Liver (tissue), 9 donors: ENCODE data around the gene DNAJB11. TPM values are rescaled to one million over a fixed set of nuclear protein-coding genes. Genes with fewer than 3 reads are reported as not detected.
"Not testable (repeated sequence)": the region's sequence is repeated elsewhere in the genome, so short reads cannot be mapped to it uniquely, and the experiment has no call there.

Source experiments
- DNase-seq: peaks from one replicate; pipeline ENCODE4 v3.0.0-alpha.2; 2017; ENCODE audit warnings: low spot score
- H3K27ac ChIP-seq, 2 donors: one replicate each; pipeline ENCODE4 v1.7.0; 2013; ENCODE audit warnings: inconsistent platforms in 2 of 2, low read length in 2 of 2, control low read depth in 1 of 2, low read depth in 1 of 2, mild to moderate bottlenecking in 1 of 2
- H3K27me3 ChIP-seq, 4 donors: one replicate each; pipeline versions ENCODE4 v1.6.1 to v1.7.0; 2013; ENCODE audit warnings: low read length in 3 of 4, inconsistent platforms in 1 of 4, mild to moderate bottlenecking in 1 of 4, moderate library complexity in 1 of 4; ENCODE audit not compliant: control insufficient read depth in 4 of 4, insufficient read depth in 4 of 4
- H3K36me3 ChIP-seq, 4 donors: one replicate each; pipeline versions ENCODE4 v1.6.1 to v1.7.0; 2013; ENCODE audit warnings: low read length in 3 of 4, mild to moderate bottlenecking in 3 of 4, low read depth in 1 of 4, moderate library complexity in 1 of 4; ENCODE audit not compliant: control insufficient read depth in 4 of 4, insufficient read depth in 3 of 4
- H3K4me1 ChIP-seq, 4 donors: one replicate each; pipeline versions ENCODE4 v1.6.1 to v1.7.0; 2013; ENCODE audit warnings: low read length in 3 of 4, mild to moderate bottlenecking in 3 of 4, moderate library complexity in 1 of 4; ENCODE audit not compliant: control insufficient read depth in 4 of 4, insufficient read depth in 4 of 4
- H3K4me3 ChIP-seq, 3 donors: one replicate each; pipeline versions ENCODE4 v1.6.1 to v1.7.0; 2013; ENCODE audit warnings: low read length in 3 of 3, control low read depth in 1 of 3, low read depth in 1 of 3, mild to moderate bottlenecking in 1 of 3
- H3K9ac ChIP-seq, 2 donors: one replicate each; pipeline ENCODE4 v1.7.0; 2013; ENCODE audit warnings: low read length in 2 of 2, mild to moderate bottlenecking in 2 of 2, moderate library complexity in 2 of 2, control low read depth in 1 of 2, low read depth in 1 of 2
- H3K9me3 ChIP-seq, 4 donors: one replicate each; pipeline versions ENCODE4 v1.6.1 to v1.7.0; 2013; ENCODE audit warnings: low read length in 3 of 4; ENCODE audit not compliant: control insufficient read depth in 4 of 4
- ATF3 ChIP-seq: IDR thresholded peaks from 2 replicates; pipeline ENCODE4 v1.6.1; 2016; ENCODE audit warnings: antibody characterized with exemption
- FOXA1 ChIP-seq: IDR thresholded peaks from 2 replicates; pipeline ENCODE4 v1.6.1; 2016; ENCODE audit warnings: antibody characterized with exemption
- FOXA2 ChIP-seq: IDR thresholded peaks from 2 replicates; pipeline ENCODE4 v1.6.1; 2016; ENCODE audit warnings: antibody characterized with exemption
- GABPA ChIP-seq, 2 donors: IDR thresholded peaks in 1 of 2; conservative IDR thresholded peaks in 1 of 2; 2 replicates each; pipeline ENCODE4 v1.6.1; 2016; ENCODE audit warnings: antibody characterized with exemption in 2 of 2, mild to moderate bottlenecking in 1 of 2, moderate library complexity in 1 of 2
- HNF4A ChIP-seq, 2 donors: conservative IDR thresholded peaks; 2 replicates each; pipeline ENCODE4 v1.6.1; 2016; ENCODE audit warnings: antibody characterized with exemption in 2 of 2, mild to moderate bottlenecking in 2 of 2
- JUND ChIP-seq, 2 donors: IDR thresholded peaks; 2 replicates each; pipeline ENCODE4 v1.6.1; 2016; ENCODE audit warnings: antibody characterized with exemption in 2 of 2
- MAX ChIP-seq: IDR thresholded peaks from 2 replicates; pipeline ENCODE4 v1.6.1; 2016; ENCODE audit warnings: antibody characterized with exemption
- RAD21 ChIP-seq, 2 donors: IDR thresholded peaks; 2 replicates each; pipeline ENCODE4 v1.6.1; 2016; ENCODE audit warnings: antibody characterized with exemption in 2 of 2, mild to moderate bottlenecking in 2 of 2
- REST ChIP-seq: IDR thresholded peaks from 2 replicates; pipeline ENCODE4 v1.6.1; 2016; ENCODE audit warnings: antibody characterized with exemption, mild to moderate bottlenecking
- RXRA ChIP-seq, 2 donors: IDR thresholded peaks; 2 replicates each; pipeline ENCODE4 v1.6.1; 2017 to 2018; ENCODE audit warnings: antibody characterized with exemption in 2 of 2, mild to moderate bottlenecking in 1 of 2
- SP1 ChIP-seq: IDR thresholded peaks from 2 replicates; pipeline ENCODE4 v1.6.1; 2018; ENCODE audit warnings: antibody characterized with exemption, mild to moderate bottlenecking
- TAF1 ChIP-seq: conservative IDR thresholded peaks from 2 replicates; pipeline ENCODE4 v1.6.1; 2016; ENCODE audit warnings: antibody characterized with exemption, mild to moderate bottlenecking
- YY1 ChIP-seq: IDR thresholded peaks from 2 replicates; pipeline ENCODE4 v1.6.1; 2016; ENCODE audit warnings: antibody characterized with exemption, mild to moderate bottlenecking
- WGBS: extraction: QIAGEN DNeasy Blood & Tissue Kit; methylation state at CpG from one replicate; pipeline ENCODE4 v1.1.7; 2013; 5-methylcytosine and 5-hydroxymethylcytosine counted together
- polyA plus RNA-seq, 2 donors: library from polyadenylated mRNA; stranded (reverse) in 1 of 2; unstranded in 1 of 2; fragments of 200-250 nt in 1 of 2; fragments of >200 nt in 1 of 2; fragmentation: Nextera tagmentation in 1 of 2; extraction: Ambion mirVana in 1 of 2; gene quantifications; one replicate each; pipeline versions ENCODE4 v1.2.1 to v1.2.3, GENCODE V29; 2013 to 2015
- total RNA-seq, 2 donors: library from RNA; depleted of rRNA; stranded (reverse); fragments of >200 nt; gene quantifications; one replicate each; pipeline ENCODE4 v1.2.3, GENCODE V29; 2014
- TF ChIP-seq, protein P1 (sequence below): fragments of 150-350 bp; IDR thresholded peaks from 2 replicates; pipeline ENCODE4 v1.5.1; 2017; ENCODE audit warnings: improper control_type of control experiment, low read depth, low read length; ENCODE audit not compliant: missing input control
- donor health status: healthy.
- donor health status: healthy.
- donor health status: healthy.
- donor health status: healthy.
- donor health status: healthy.

Gene DNAJB11
- total and polyA plus RNA-seq, 4 donors: 30.2 to 101 (median 56.0) TPM

- TF ChIP-seq HNF4A (conservative IDR thresholded peaks at IDR 0.05): no peak
- TF ChIP-seq MAX: no peak
Observed at GRCh38 chr3:186526256-186526606, 44.3 kb upstream of the DNAJB11 start (continued).

DNA sequence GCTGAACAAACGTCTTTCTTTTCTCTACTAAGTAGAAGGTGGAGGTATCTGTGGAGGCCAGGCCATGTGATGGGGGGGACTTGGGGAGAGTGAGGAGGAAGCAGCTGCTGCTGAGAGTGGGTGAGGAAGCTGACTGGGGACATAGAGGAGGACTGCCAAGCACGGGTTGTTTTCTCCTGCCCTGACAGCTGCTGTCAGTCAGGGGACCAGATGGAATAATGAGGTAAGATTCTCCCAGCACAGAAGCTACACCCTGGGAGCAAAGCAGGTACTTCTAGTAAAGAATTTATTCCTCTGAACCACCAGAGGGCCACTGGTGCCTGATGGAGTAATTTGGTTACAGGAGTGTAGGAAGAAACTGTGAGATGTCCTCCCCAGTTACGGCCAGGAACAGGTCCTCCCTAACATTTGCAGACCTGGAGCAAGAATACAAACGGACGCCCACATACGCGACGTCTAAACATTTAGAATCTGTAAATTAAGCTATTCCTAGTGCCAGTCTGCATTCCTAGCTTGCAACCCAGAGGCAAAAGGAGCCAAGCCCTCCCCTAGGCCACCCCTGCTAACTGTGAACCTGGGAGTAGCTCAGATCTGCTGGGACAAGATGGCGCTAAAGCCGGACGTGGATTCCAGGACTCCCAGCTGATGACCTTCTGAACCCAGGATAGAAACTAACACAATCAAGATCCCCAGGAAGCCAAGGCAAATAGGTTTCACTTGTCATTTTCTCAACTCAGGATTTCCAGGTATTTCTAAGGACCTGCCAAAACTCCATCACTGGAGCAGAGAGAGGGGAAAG lies 41.1 kb upstream of the DNAJB11 start:
- Histone ChIP-seq H3K4me1 (no peaks in the 10 kb centered on the region), H3K9me3 (no peaks in the 10 kb centered on the region), H3K4me3 (no peak overlapping the region), H3K36me3 (no peaks in the 10 kb centered on the region), H3K9ac (no peak overlapping the region), H3K27ac (no peak overlapping the region), H3K27me3 (no peaks in the 10 kb centered on the region)
- DNase-seq: no peak
- 86% methylated on average over 11 of the region's 11 CpGs for WGBS
- no peak for TF ChIP-seq JUND (IDR thresholded peaks at IDR 0.05)

- DNase-seq: no peak
- Histone ChIP-seq H3K27ac (no peak overlapping the region), H3K36me3 (no peaks in the 10 kb centered on the region), H3K4me3 (no peak overlapping the region), H3K4me1 (no peaks in the 10 kb centered on the region), H3K9me3 (no peaks in the 10 kb centered on the region), H3K27me3 (no peaks in the 10 kb centered on the region), H3K9ac (no peak overlapping the region)
- TF ChIP-seq RXRA (IDR thresholded peaks at IDR 0.05): no peak
- no peak for TF ChIP-seq ATF3
- TF ChIP-seq, protein P1, sequence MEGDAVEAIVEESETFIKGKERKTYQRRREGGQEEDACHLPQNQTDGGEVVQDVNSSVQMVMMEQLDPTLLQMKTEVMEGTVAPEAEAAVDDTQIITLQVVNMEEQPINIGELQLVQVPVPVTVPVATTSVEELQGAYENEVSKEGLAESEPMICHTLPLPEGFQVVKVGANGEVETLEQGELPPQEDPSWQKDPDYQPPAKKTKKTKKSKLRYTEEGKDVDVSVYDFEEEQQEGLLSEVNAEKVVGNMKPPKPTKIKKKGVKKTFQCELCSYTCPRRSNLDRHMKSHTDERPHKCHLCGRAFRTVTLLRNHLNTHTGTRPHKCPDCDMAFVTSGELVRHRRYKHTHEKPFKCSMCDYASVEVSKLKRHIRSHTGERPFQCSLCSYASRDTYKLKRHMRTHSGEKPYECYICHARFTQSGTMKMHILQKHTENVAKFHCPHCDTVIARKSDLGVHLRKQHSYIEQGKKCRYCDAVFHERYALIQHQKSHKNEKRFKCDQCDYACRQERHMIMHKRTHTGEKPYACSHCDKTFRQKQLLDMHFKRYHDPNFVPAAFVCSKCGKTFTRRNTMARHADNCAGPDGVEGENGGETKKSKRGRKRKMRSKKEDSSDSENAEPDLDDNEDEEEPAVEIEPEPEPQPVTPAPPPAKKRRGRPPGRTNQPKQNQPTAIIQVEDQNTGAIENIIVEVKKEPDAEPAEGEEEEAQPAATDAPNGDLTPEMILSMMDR: no peak
- TF ChIP-seq YY1: no peak
- TF ChIP-seq TAF1: no peak
- no peak for TF ChIP-seq RAD21 (IDR thresholded peaks at IDR 0.05)
- TF ChIP-seq GABPA (IDR thresholded peaks at IDR 0.05 in 1 of 2, conservative IDR thresholded peaks at IDR 0.05 in 1 of 2): no peak
- TF ChIP-seq REST: no peak
- TF ChIP-seq SP1: no peak
- no peak for TF ChIP-seq FOXA1
- TF ChIP-seq HNF4A (conservative IDR thresholded peaks at IDR 0.05): no peak
- no peak for TF ChIP-seq FOXA2
Observed at GRCh38 chr3:186530415-186530814, 40.1 kb upstream of the DNAJB11 start.

GRCh38 chr3:186531694-186532093 lies 38.8 kb upstream of the DNAJB11 start:
- not testable (repeated sequence) for H3K9me3 ChIP-seq, H3K4me1 ChIP-seq, H3K27ac ChIP-seq, H3K27me3 ChIP-seq, H3K4me3 ChIP-seq, H3K36me3 ChIP-seq, DNase-seq, H3K9ac ChIP-seq
- WGBS: 98% methylated on average over 3 of the region's 3 CpGs
